Measurements from ENCODE around the gene NDST4. TPM values are rescaled to one million over a fixed set of nuclear protein-coding genes. Genes with fewer than 3 reads are reported as not detected.

The NDST4 gene
- polyA plus RNA-seq, 1 donor (not counting 4 experiments of a cell fraction or from before 2014, with no cell fraction given): not detected

DNA sequence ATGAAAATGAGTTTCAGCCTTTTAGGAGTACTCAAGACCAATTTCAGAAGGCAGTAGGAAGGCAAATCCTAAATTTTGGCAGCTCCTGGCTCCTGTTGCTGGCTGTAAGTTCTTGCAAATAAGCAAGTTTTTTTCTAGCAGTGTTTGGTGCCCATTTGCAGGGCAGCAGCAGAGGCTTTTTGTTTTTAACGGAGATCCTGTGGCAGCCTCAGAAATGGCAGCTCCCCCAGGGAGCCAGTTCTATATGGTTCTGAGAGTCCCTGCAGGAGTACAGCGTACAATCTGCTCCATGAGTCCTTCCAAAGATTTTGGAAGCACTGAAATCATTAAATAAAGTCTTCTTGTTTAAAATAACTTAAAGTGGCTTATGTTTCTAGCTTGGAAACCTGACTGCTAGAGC is 171.9 kb downstream of the NDST4 start:
- no peak overlapping the region for H3K4me2 ChIP-seq (ENCODE audit: control insufficient read depth, extremely low read depth, insufficient read depth, low read depth, low read length)
- H3K4me3 ChIP-seq (ENCODE audit: control insufficient read depth in 2 of 3, extremely low read depth in 1 of 3, insufficient read depth in 2 of 3, low read depth in 1 of 3, low read length in 3 of 3): no peak overlapping the region
- TF ChIP-seq, protein P1, sequence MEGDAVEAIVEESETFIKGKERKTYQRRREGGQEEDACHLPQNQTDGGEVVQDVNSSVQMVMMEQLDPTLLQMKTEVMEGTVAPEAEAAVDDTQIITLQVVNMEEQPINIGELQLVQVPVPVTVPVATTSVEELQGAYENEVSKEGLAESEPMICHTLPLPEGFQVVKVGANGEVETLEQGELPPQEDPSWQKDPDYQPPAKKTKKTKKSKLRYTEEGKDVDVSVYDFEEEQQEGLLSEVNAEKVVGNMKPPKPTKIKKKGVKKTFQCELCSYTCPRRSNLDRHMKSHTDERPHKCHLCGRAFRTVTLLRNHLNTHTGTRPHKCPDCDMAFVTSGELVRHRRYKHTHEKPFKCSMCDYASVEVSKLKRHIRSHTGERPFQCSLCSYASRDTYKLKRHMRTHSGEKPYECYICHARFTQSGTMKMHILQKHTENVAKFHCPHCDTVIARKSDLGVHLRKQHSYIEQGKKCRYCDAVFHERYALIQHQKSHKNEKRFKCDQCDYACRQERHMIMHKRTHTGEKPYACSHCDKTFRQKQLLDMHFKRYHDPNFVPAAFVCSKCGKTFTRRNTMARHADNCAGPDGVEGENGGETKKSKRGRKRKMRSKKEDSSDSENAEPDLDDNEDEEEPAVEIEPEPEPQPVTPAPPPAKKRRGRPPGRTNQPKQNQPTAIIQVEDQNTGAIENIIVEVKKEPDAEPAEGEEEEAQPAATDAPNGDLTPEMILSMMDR (optimal IDR thresholded peaks at IDR 0.05 in 1 of 3, IDR thresholded peaks at IDR 0.05 in 1 of 3, conservative IDR thresholded peaks at IDR 0.05 in 1 of 3; ENCODE audit: extremely low read depth in 1 of 3, insufficient read depth in 2 of 3, low read length in 3 of 3): no peak
- TF ChIP-seq EZH2 (IDR thresholded peaks at IDR 0.05; ENCODE audit: low read length): no peak
- no peak for FAIRE-seq
- H3K4me1 ChIP-seq (ENCODE audit: control insufficient read depth, extremely low read depth, insufficient read depth, low read length): no peaks in the 10 kb centered on the region
- no peak overlapping the region for H3K9ac ChIP-seq (ENCODE audit: control insufficient read depth, extremely low read depth, insufficient read depth, low read length)
- no peak overlapping the region for H3K27ac ChIP-seq (ENCODE audit: control insufficient read depth, insufficient read depth, low read length)
- no peaks in the 10 kb centered on the region for H4K20me1 ChIP-seq (ENCODE audit: control insufficient read depth, extremely low read depth, insufficient read depth, low read length)
- DNase-seq (ENCODE audit: low read depth, low spot score): no peak
- H3K36me3 ChIP-seq (ENCODE audit: control insufficient read depth in 2 of 2, extremely low read depth in 1 of 2, insufficient read depth in 2 of 2, low read length in 2 of 2): no peaks in the 10 kb centered on the region
- H3K9me3 ChIP-seq (ENCODE audit: control insufficient read depth, low read depth, low read length): no peaks in the 10 kb centered on the region
- H3K79me2 ChIP-seq (ENCODE audit: control insufficient read depth, insufficient read depth, low read length): no peaks in the 10 kb centered on the region
- H3K27me3 ChIP-seq (ENCODE audit: control insufficient read depth, extremely low read depth, insufficient read depth, low read length): no peaks in the 10 kb centered on the region
- dilution Hi-C loops (cut with MboI; ENCODE audit: extremely low pct_ligation_motif_present, low sequenced_read_pairs): no loop called here
- no peak overlapping the region for H2AFZ ChIP-seq (ENCODE audit: control insufficient read depth, low read length)
- no peaks in the 10 kb centered on the region for H3K9me1 ChIP-seq (ENCODE audit: control insufficient read depth, extremely low read depth, insufficient read depth, low read length)

GRCh38 chr4:114927881-114928280 is 185.5 kb downstream of the NDST4 start:
- no peaks in the 10 kb centered on the region for H3K36me3 ChIP-seq (ENCODE audit: control insufficient read depth in 2 of 2, extremely low read depth in 1 of 2, insufficient read depth in 2 of 2, low read length in 2 of 2)
- no peaks in the 10 kb centered on the region for H4K20me1 ChIP-seq (ENCODE audit: control insufficient read depth, extremely low read depth, insufficient read depth, low read length)
- no peak overlapping the region for H3K27ac ChIP-seq (ENCODE audit: control insufficient read depth, insufficient read depth, low read length)
- DNase-seq (ENCODE audit: low read depth, low spot score) (no peak), FAIRE-seq (no peak)
- no peaks in the 10 kb centered on the region for H3K79me2 ChIP-seq (ENCODE audit: control insufficient read depth, insufficient read depth, low read length)
- H3K9me1 ChIP-seq (ENCODE audit: control insufficient read depth, extremely low read depth, insufficient read depth, low read length): no peaks in the 10 kb centered on the region
- no peaks in the 10 kb centered on the region for H3K27me3 ChIP-seq (ENCODE audit: control insufficient read depth, extremely low read depth, insufficient read depth, low read length)
- no peaks in the 10 kb centered on the region for H3K9me3 ChIP-seq (ENCODE audit: control insufficient read depth, low read depth, low read length)
- H3K4me3 ChIP-seq (ENCODE audit: control insufficient read depth in 2 of 3, extremely low read depth in 1 of 3, insufficient read depth in 2 of 3, low read depth in 1 of 3, low read length in 3 of 3): no peak overlapping the region
- no peak overlapping the region for H2AFZ ChIP-seq (ENCODE audit: control insufficient read depth, low read length)
- TF ChIP-seq, protein P1 (optimal IDR thresholded peaks at IDR 0.05 in 1 of 3, IDR thresholded peaks at IDR 0.05 in 1 of 3, conservative IDR thresholded peaks at IDR 0.05 in 1 of 3; ENCODE audit: extremely low read depth in 1 of 3, insufficient read depth in 2 of 3, low read length in 3 of 3): no peak
- no peak for TF ChIP-seq EZH2 (IDR thresholded peaks at IDR 0.05; ENCODE audit: low read length)
- dilution Hi-C loops (cut with MboI; ENCODE audit: extremely low pct_ligation_motif_present, low sequenced_read_pairs): no loop called here
- no peak overlapping the region for H3K4me2 ChIP-seq (ENCODE audit: control insufficient read depth, extremely low read depth, insufficient read depth, low read depth, low read length)
- H3K9ac ChIP-seq (ENCODE audit: control insufficient read depth, extremely low read depth, insufficient read depth, low read length): no peak overlapping the region
- no peaks in the 10 kb centered on the region for H3K4me1 ChIP-seq (ENCODE audit: control insufficient read depth, extremely low read depth, insufficient read depth, low read length)

Measured in keratinocyte (primary cell).